H1 (cell line): ENCODE data around the gene CROCC2. TPM values are rescaled to one million over a fixed set of nuclear protein-coding genes. Genes with fewer than 3 reads are reported as not detected.

Source experiments
- CTCF ChIA-PET: fragments of 300-600 bp; sonication (Branson Sonifier 250); formaldehyde crosslinking; loops from one replicate; lab custom pipeline; 2021; ENCODE audit not compliant: partially characterized antibody; lab: Charles Lee
- POLR2A ChIA-PET: fragments of 300-600 bp; sonication (Branson Sonifier 250); formaldehyde crosslinking; loops from one replicate; lab custom pipeline; 2021; ENCODE audit warnings: inconsistent platforms; ENCODE audit not compliant: partially characterized antibody; lab: Charles Lee
- DNase-seq, 2 experiments: peaks; one replicate each; pipeline versions ENCODE4 v3.0.0 to v3.0.0-alpha.2; 2010 to 2022; ENCODE audit warnings: low spot score in 2 of 2, low read depth in 1 of 2, mixed read lengths in 1 of 2
- FAIRE-seq: peaks from 2 replicates; lab custom pipeline; 2011; peaks lifted over from hg19 to GRCh38; lab: Jason Lieb, UNC
- H2AFZ ChIP-seq: 2 replicates; pipeline ENCODE4 v1.8.1; 2012; ENCODE audit warnings: low read length, inconsistent platforms
- H2AK5ac ChIP-seq: 2 replicates; pipeline ENCODE4 v1.6.1; 2013; ENCODE audit warnings: low read depth, low read length
- H2BK120ac ChIP-seq: replicated peaks from 2 replicates; pipeline ENCODE3; 2013; ENCODE audit warnings: low read depth, low read length, inconsistent platforms
- H2BK12ac ChIP-seq: 2 replicates; pipeline ENCODE4 v1.6.1; 2013; ENCODE audit warnings: low read depth, low read length
- H2BK15ac ChIP-seq: 2 replicates; pipeline ENCODE4 v1.6.1; 2013; ENCODE audit warnings: low read length
- H2BK20ac ChIP-seq: 2 replicates; pipeline ENCODE4 v1.6.1; 2013; ENCODE audit warnings: low read length
- H2BK5ac ChIP-seq: 2 replicates; pipeline ENCODE4 v1.6.1; 2013; ENCODE audit warnings: low read depth, low read length
- H3K14ac ChIP-seq: 2 replicates; pipeline ENCODE4 v1.6.1; 2013; ENCODE audit warnings: inconsistent platforms; ENCODE audit not compliant: insufficient read length
- H3K18ac ChIP-seq: 2 replicates; pipeline ENCODE4 v1.6.1; 2013; ENCODE audit warnings: low read length; ENCODE audit errors: extremely low read depth
- H3K23ac ChIP-seq: 2 replicates; pipeline ENCODE4 v1.6.1; 2013; ENCODE audit warnings: inconsistent platforms; ENCODE audit not compliant: insufficient read length
- H3K23me2 ChIP-seq: 2 replicates; pipeline ENCODE4 v1.6.1; 2013; ENCODE audit warnings: low read depth, low read length
- H3K27ac ChIP-seq: 2 replicates; pipeline ENCODE4 v1.6.1; 2011; ENCODE audit warnings: low read depth, low read length, inconsistent platforms
- H3K27me3 ChIP-seq, 4 experiments: replicated peaks in 1 of 4; 1 replicate in 1 of 4; 2 replicates in 3 of 4; pipeline versions ENCODE4 v1.6.1 to v1.8.1; 2011 to 2013; ENCODE audit warnings: low read length in 3 of 4, mild to moderate bottlenecking in 3 of 4, inconsistent platforms in 2 of 4, mixed read lengths in 2 of 4, moderate library complexity in 1 of 4; ENCODE audit not compliant: control insufficient read depth in 3 of 4, insufficient read depth in 3 of 4; ENCODE audit errors: extremely low read depth in 1 of 4
- H3K36me3 ChIP-seq, 4 experiments: 2 replicates each; pipeline versions ENCODE4 v1.6.1 to v1.8.1; 2011 to 2013; ENCODE audit warnings: mild to moderate bottlenecking in 4 of 4, low read length in 3 of 4, moderate library complexity in 2 of 4, control low read depth in 1 of 4, inconsistent platforms in 1 of 4; ENCODE audit not compliant: insufficient read depth in 4 of 4, control insufficient read depth in 2 of 4
- H3K4ac ChIP-seq: replicated peaks from 2 replicates; pipeline ENCODE3; 2013; ENCODE audit warnings: low read length, low read depth, mixed read lengths, inconsistent platforms; ENCODE audit not compliant: insufficient read length
- H3K4me1 ChIP-seq, 4 experiments: replicated peaks in 1 of 4; 1 replicate in 1 of 4; 2 replicates in 3 of 4; pipeline versions ENCODE4 v1.6.1 to v1.8.1; 2011 to 2013; ENCODE audit warnings: low read length in 3 of 4, inconsistent platforms in 2 of 4, mixed read lengths in 1 of 4; ENCODE audit not compliant: insufficient read depth in 4 of 4, control insufficient read depth in 3 of 4
- H3K4me2 ChIP-seq, 2 experiments: 2 replicates each; pipeline versions ENCODE4 v1.6.1 to v1.8.1; 2011 to 2013; ENCODE audit warnings: low read depth in 2 of 2, low read length in 2 of 2, control low read depth in 1 of 2, inconsistent platforms in 1 of 2, mild to moderate bottlenecking in 1 of 2; ENCODE audit not compliant: insufficient read depth in 1 of 2
- H3K4me3 ChIP-seq, 4 experiments: fragments of 200-600, 300-600 bp in 1 of 4; sonication (generic), shearing (Covaris generic), sonication (Bioruptor Twin) in 1 of 4; 2 replicates each; pipeline versions ENCODE4 v1.5.1 to v1.8.1; 2011 to 2016; ENCODE audit warnings: low read length in 4 of 4, low read depth in 3 of 4, control low read depth in 2 of 4, inconsistent platforms in 2 of 4, mild to moderate bottlenecking in 2 of 4, mixed read lengths in 1 of 4, moderate library complexity in 1 of 4; ENCODE audit not compliant: insufficient read depth in 2 of 4; ENCODE audit errors: extremely low read depth in 1 of 4
- H3K56ac ChIP-seq: replicated peaks from 2 replicates; pipeline ENCODE3; 2013; ENCODE audit warnings: low read depth, mild to moderate bottlenecking, mixed read lengths, low read length, inconsistent platforms; ENCODE audit not compliant: insufficient read length
- H3K79me1 ChIP-seq: 2 replicates; pipeline ENCODE4 v1.6.1; 2013; ENCODE audit warnings: low read depth, low read length, control low read depth
- H3K79me2 ChIP-seq, 2 experiments: 2 replicates each; pipeline versions ENCODE4 v1.6.1 to v1.8.1; 2012 to 2013; ENCODE audit warnings: low read length in 2 of 2, mild to moderate bottlenecking in 2 of 2, inconsistent platforms in 1 of 2; ENCODE audit not compliant: insufficient read depth in 2 of 2, control insufficient read depth in 1 of 2
- H3K9ac ChIP-seq, 4 experiments: replicated peaks in 1 of 4; 1 replicate in 1 of 4; 2 replicates in 3 of 4; pipeline versions ENCODE4 v1.6.1 to v1.8.1; 2011 to 2013; ENCODE audit warnings: low read depth in 3 of 4, low read length in 3 of 4, control low read depth in 2 of 4, mild to moderate bottlenecking in 2 of 4, moderate library complexity in 2 of 4, inconsistent platforms in 1 of 4; ENCODE audit errors: extremely low read depth in 1 of 4
- H3K9me3 ChIP-seq, 2 experiments: 2 replicates each; pipeline versions ENCODE4 v1.6.1 to v1.8.1; 2012 to 2013; ENCODE audit warnings: mild to moderate bottlenecking in 2 of 2, moderate library complexity in 2 of 2, control low read depth in 1 of 2, inconsistent platforms in 1 of 2, low read depth in 1 of 2, low read length in 1 of 2, mixed read lengths in 1 of 2; ENCODE audit not compliant: insufficient read depth in 2 of 2
- H4K20me1 ChIP-seq, 2 experiments: replicated peaks in 1 of 2; 2 replicates each; pipeline versions ENCODE3 to v1.8.1; 2011 to 2013; ENCODE audit warnings: inconsistent platforms in 2 of 2, low read length in 2 of 2, mild to moderate bottlenecking in 1 of 2; ENCODE audit not compliant: insufficient read depth in 2 of 2, control insufficient read depth in 1 of 2
- H4K5ac ChIP-seq: 2 replicates; pipeline ENCODE4 v1.6.1; 2013; ENCODE audit warnings: low read length, low read depth, mixed read lengths, inconsistent platforms; ENCODE audit not compliant: insufficient read length
- H4K8ac ChIP-seq: 2 replicates; pipeline ENCODE4 v1.8.0; 2013; ENCODE audit warnings: mild to moderate bottlenecking, moderate library complexity, low read length, inconsistent platforms; ENCODE audit not compliant: insufficient read depth; ENCODE audit errors: extremely low read depth
- H4K91ac ChIP-seq: replicated peaks from 2 replicates; pipeline ENCODE3; 2013; ENCODE audit warnings: low read length, mixed read lengths, inconsistent platforms; ENCODE audit not compliant: insufficient read length
- ASH2L ChIP-seq: fragments of 200-600, 300-600 bp; sonication (generic); IDR thresholded peaks from one replicate; pipeline ENCODE4 v1.7.1; 2017; ENCODE audit warnings: low read length
- CTBP2 ChIP-seq: IDR thresholded peaks from 2 replicates; pipeline ENCODE4 v1.7.0; 2011; ENCODE audit warnings: borderline replicate concordance, mild to moderate bottlenecking, moderate library complexity, mixed read lengths, low read length; ENCODE audit not compliant: insufficient read depth, insufficient read length
- EP300 ChIP-seq, 2 experiments: IDR thresholded peaks; 1 replicate in 1 of 2; 2 replicates in 1 of 2; pipeline ENCODE4 v1.6.1; 2011 to 2012; ENCODE audit warnings: low read depth in 2 of 2, low read length in 2 of 2, mild to moderate bottlenecking in 2 of 2, borderline replicate concordance in 1 of 2, inconsistent platforms in 1 of 2, moderate library complexity in 1 of 2
- FOSL1 ChIP-seq: IDR thresholded peaks from 2 replicates; pipeline ENCODE4 v1.6.1; 2011; ENCODE audit warnings: mild to moderate bottlenecking, low read depth, low read length, moderate library complexity; ENCODE audit not compliant: insufficient read depth
- KDM1A ChIP-seq: fragments of 200-600, 300-600 bp; sonication (generic); IDR thresholded peaks from 2 replicates; pipeline ENCODE4 v1.7.1; 2016; ENCODE audit warnings: mild to moderate bottlenecking, low read length, borderline replicate concordance
- RAD21 ChIP-seq, 2 experiments: IDR thresholded peaks in 1 of 2; conservative IDR thresholded peaks in 1 of 2; 2 replicates each; pipeline ENCODE4 v1.6.1; 2011; ENCODE audit warnings: low read depth in 2 of 2, low read length in 2 of 2, improper control_type of control experiment in 1 of 2, inconsistent platforms in 1 of 2, mild to moderate bottlenecking in 1 of 2, moderate library complexity in 1 of 2
- RBBP5 ChIP-seq: IDR thresholded peaks from 2 replicates; pipeline ENCODE4 v1.7.1; 2012; ENCODE audit warnings: low read depth, mild to moderate bottlenecking, inconsistent platforms, low read length, moderate library complexity, borderline replicate concordance
- SIN3A ChIP-seq, 2 experiments: IDR thresholded peaks in 1 of 2; conservative IDR thresholded peaks in 1 of 2; 2 replicates each; pipeline ENCODE4 v1.6.1; 2011 to 2012; ENCODE audit warnings: low read length in 2 of 2, improper control_type of control experiment in 1 of 2, low read depth in 1 of 2, mild to moderate bottlenecking in 1 of 2
- SIRT6 ChIP-seq: IDR thresholded peaks from one replicate; pipeline ENCODE4 v1.7.1; 2012; ENCODE audit warnings: low read length, inconsistent platforms
- TEAD4 ChIP-seq: IDR thresholded peaks from 2 replicates; pipeline ENCODE4 v1.6.1; 2012; ENCODE audit warnings: low read depth, low read length, inconsistent platforms, mixed read lengths
- USF2 ChIP-seq: IDR thresholded peaks from 2 replicates; pipeline ENCODE4 v1.6.1; 2011; ENCODE audit warnings: low read length, improper control_type of control experiment
- WGBS, 2 experiments: shearing (Covaris generic) in 1 of 2; methylation state at CpG; one replicate each; pipeline versions ENCODE4 v1.1.6 to v1.1.7; 2013 to 2015; ENCODE audit warnings: low lambda C conversion rate in 2 of 2, mixed read lengths in 2 of 2, inconsistent platforms in 1 of 2, low coverage in 1 of 2, missing lambda C conversion rate in 1 of 2; ENCODE audit not compliant: insufficient replicate concordance in 2 of 2, insufficient coverage in 1 of 2, insufficient read length in 1 of 2; ENCODE audit errors: extremely low coverage in 1 of 2, missing lambda C conversion rate in 1 of 2; 5-methylcytosine and 5-hydroxymethylcytosine counted together
- polyA plus RNA-seq, 7 experiments: library from polyadenylated mRNA; depleted of rRNA in 3 of 7; stranded (reverse) in 5 of 7; unstranded in 2 of 7; fragments of >200 nt in 5 of 7; fragments of 200-250 nt in 2 of 7; gene quantifications; 1 replicate in 5 of 7; 2 replicates in 1 of 7; 4 replicates in 1 of 7; pipeline versions ENCODE4 v1.2.1 to v1.2.3, GENCODE V29; 2011 to 2013; ENCODE audit warnings: missing spikeins in 2 of 7, mixed read lengths in 2 of 7
- total RNA-seq: library from RNA; stranded (reverse); fragmentation: NEBNext Ultra II Directional; extraction: Animal tissue kit (Norgen Biotek cat#: 25700); gene quantifications from 2 replicates; pipeline ENCODE4 v1.2.1, GENCODE V29; 2021

The CROCC2 gene
- total and polyA plus RNA-seq, 2 of the 8 experiments (the other 6 are each of a cell fraction or from before 2014, with no cell fraction given) = not detected

- no peaks in the 10 kb centered on the region for H3K23me2 ChIP-seq
- CTCF ChIA-PET = interaction anchor here (1.5 to 3.3 kb wide), 2 partner anchors 13 to 51 kb away, joined by 5 to 15 read pairs; no protein-coding TSS in a partner anchor
- H3K23ac ChIP-seq = no peak overlapping the region
- no peak overlapping the region for H2BK120ac ChIP-seq
- H2BK12ac ChIP-seq = no peak overlapping the region
- H3K36me3 ChIP-seq = no peaks in the 10 kb centered on the region
- no peak overlapping the region for H2BK20ac ChIP-seq
- no peaks in the 10 kb centered on the region for H3K27me3 ChIP-seq
- WGBS, 2 experiments = 86% methylated on average over 14 of the region's 14 CpGs; no CpG with 5 or more reads in 1 of the 2 experiments
- peaks cover 0 to 2% of the 10 kb centered on the region in 2 experiments for H4K20me1 ChIP-seq
- DNase-seq = no peak
- H3K9ac ChIP-seq = no peak overlapping the region
- H3K4ac ChIP-seq = no peak overlapping the region
- H3K9me3 ChIP-seq = peaks cover 0 to 3% of the 10 kb centered on the region in 2 experiments; a peak in 1 of 4 replicates
- no peak overlapping the region; the same call in 1 of the 2 replicates for H3K27ac ChIP-seq
- H4K5ac ChIP-seq = no peak overlapping the region
- TF ChIP-seq TEAD4 (no peak), FOSL1 (no peak), KDM1A (no peak), RBBP5 (no peak), ASH2L (no peak), SIRT6 (no peak), USF2 (no peak), CTBP2 (no peak), SIN3A (conservative IDR thresholded peaks at IDR 0.05 in 1 of 2, IDR thresholded peaks at IDR 0.05 in 1 of 2; ENCODE audit: low read depth in 1 of 2, low read length in 2 of 2) (no peak), RAD21 (IDR thresholded peaks at IDR 0.05 in 1 of 2, conservative IDR thresholded peaks at IDR 0.05 in 1 of 2; ENCODE audit: low read depth in 2 of 2, low read length in 2 of 2) (no peak), EP300 (IDR thresholded peaks at IDR 0.05; ENCODE audit: borderline replicate concordance in 1 of 2, low read depth in 2 of 2, low read length in 2 of 2) (no peak)
- TF ChIP-seq, all 59 proteins: peak for 0
- Histone ChIP-seq H3K4me1 (no peaks in the 10 kb centered on the region), H3K18ac (no peak overlapping the region), H3K4me2 (no peak overlapping the region), H4K8ac (0 out of 2 replicates have a peak overlapping the region, but pooled peaks have one; percentile 51), H3K14ac (no peak overlapping the region), H2AFZ (no peak overlapping the region), H4K91ac (no peak overlapping the region), H3K4me3 (no peak overlapping the region), H2AK5ac (no peak overlapping the region), H3K56ac (no peak overlapping the region), H3K79me2 (no peaks in the 10 kb centered on the region), H2BK15ac (no peak overlapping the region), H2BK5ac (no peak overlapping the region), H3K79me1 (no peaks in the 10 kb centered on the region)
- no peak for FAIRE-seq
- POLR2A ChIA-PET = no interaction called here
These were observed 4.0 kb upstream of the CROCC2 start for GRCh38 chr2:240901986-240902614.
